ENCODE data around the gene MYL7.

Gene MYL7

GRCh38 chr7:44147026-44147991 lies 6.2 kb upstream of the MYL7 start:
- Histone ChIP-seq H3K4me3 (ENCODE audit: low read depth, low read length) (no peak overlapping the region), H3K9me3 (ENCODE audit: insufficient read depth, low read depth, low read length) (peaks cover 12% of the 10 kb centered on the region), H4K8ac (ENCODE audit: low read depth, low read length) (no peak overlapping the region), H3K4me2 (ENCODE audit: low read length) (no peak overlapping the region), H3K4me1 (ENCODE audit: control insufficient read depth in 1 of 2, insufficient read depth in 2 of 2, low read length in 2 of 2) (peaks cover 5 to 16% of the 10 kb centered on the region in 2 experiments), H2AFZ (ENCODE audit: insufficient read depth, low read length, poor library complexity) (no peak overlapping the region), H3K9ac (ENCODE audit: low read length) (no peak overlapping the region), H3K14ac (ENCODE audit: low read length) (no peak overlapping the region), H2BK120ac (ENCODE audit: insufficient read depth, low read length, poor library complexity) (no peak overlapping the region), H3K36me3 (ENCODE audit: control insufficient read depth in 1 of 2, insufficient read depth in 2 of 2, low read length in 2 of 2) (no peaks in the 10 kb centered on the region), H2BK5ac (ENCODE audit: low read depth, low read length, poor library complexity) (no peak overlapping the region), H4K91ac (ENCODE audit: low read depth, low read length) (no peak overlapping the region), H3K27ac (ENCODE audit: low read depth, low read length) (no peak overlapping the region), H3K4ac (ENCODE audit: low read depth, low read length) (no peak overlapping the region), H2BK12ac (ENCODE audit: low read length) (no peak overlapping the region), H2AK5ac (ENCODE audit: low read length) (no peak overlapping the region), H3K27me3 (ENCODE audit: insufficient read depth, low read length) (peaks cover 14% of the 10 kb centered on the region), H4K12ac (ENCODE audit: low read depth, low read length) (no peak overlapping the region), H3K23ac (ENCODE audit: low read length) (no peak overlapping the region), H3K79me2 (ENCODE audit: control insufficient read depth, insufficient read depth, low read length, poor library complexity) (no peaks in the 10 kb centered on the region), H3K18ac (ENCODE audit: low read length) (no peak overlapping the region), H3K79me1 (ENCODE audit: low read length) (no peaks in the 10 kb centered on the region)
- DNase-seq, result peak in 1 of 2 donors; percentile 21
- no CpG with 5 or more reads among the region's 33 CpGs for WGBS (ENCODE audit: extremely low coverage, insufficient coverage, insufficient read length)

- DNase-seq, result peak in 1 of 2 donors; percentile 9
- Histone ChIP-seq H2BK12ac (ENCODE audit: low read length) (no peak overlapping the region), H3K36me3 (ENCODE audit: control insufficient read depth in 1 of 2, insufficient read depth in 2 of 2, low read length in 2 of 2) (no peaks in the 10 kb centered on the region), H3K9me3 (ENCODE audit: insufficient read depth, low read depth, low read length) (peaks cover 12% of the 10 kb centered on the region), H3K4ac (ENCODE audit: low read depth, low read length) (no peak overlapping the region), H2AK5ac (ENCODE audit: low read length) (no peak overlapping the region), H3K9ac (ENCODE audit: low read length) (no peak overlapping the region), H3K79me2 (ENCODE audit: control insufficient read depth, insufficient read depth, low read length, poor library complexity) (no peaks in the 10 kb centered on the region), H2BK5ac (ENCODE audit: low read depth, low read length, poor library complexity) (no peak overlapping the region), H4K8ac (ENCODE audit: low read depth, low read length) (no peak overlapping the region), H3K4me2 (ENCODE audit: low read length) (peak overlapping the region; percentile 33), H3K4me3 (ENCODE audit: low read depth, low read length) (no peak overlapping the region), H2AFZ (ENCODE audit: insufficient read depth, low read length, poor library complexity) (no peak overlapping the region), H2BK120ac (ENCODE audit: insufficient read depth, low read length, poor library complexity) (no peak overlapping the region), H4K12ac (ENCODE audit: low read depth, low read length) (no peak overlapping the region), H3K79me1 (ENCODE audit: low read length) (peaks cover 6% of the 10 kb centered on the region), H3K14ac (ENCODE audit: low read length) (no peak overlapping the region), H3K18ac (ENCODE audit: low read length) (no peak overlapping the region), H4K91ac (ENCODE audit: low read depth, low read length) (no peak overlapping the region), H3K4me1 (ENCODE audit: control insufficient read depth in 1 of 2, insufficient read depth in 2 of 2, low read length in 2 of 2) (peaks cover 10 to 24% of the 10 kb centered on the region in 2 experiments), H3K27me3 (ENCODE audit: insufficient read depth, low read length) (peaks cover 14% of the 10 kb centered on the region), H3K23ac (ENCODE audit: low read length) (no peak overlapping the region), H3K27ac (ENCODE audit: low read depth, low read length) (no peak overlapping the region)
- WGBS (ENCODE audit: extremely low coverage, insufficient coverage, insufficient read length), result no CpG with 5 or more reads among the region's 65 CpGs
These were observed 5.1 kb upstream of the MYL7 start for GRCh38 chr7:44145969-44146911.

- Histone ChIP-seq H3K4me3 (ENCODE audit: low read depth, low read length) (no peak overlapping the region), H4K91ac (ENCODE audit: low read depth, low read length) (no peak overlapping the region), H3K4ac (ENCODE audit: low read depth, low read length) (no peak overlapping the region), H2BK120ac (ENCODE audit: insufficient read depth, low read length, poor library complexity) (no peak overlapping the region), H3K79me2 (ENCODE audit: control insufficient read depth, insufficient read depth, low read length, poor library complexity) (no peaks in the 10 kb centered on the region), H2BK5ac (ENCODE audit: low read depth, low read length, poor library complexity) (no peak overlapping the region), H2BK12ac (ENCODE audit: low read length) (no peak overlapping the region), H3K4me1 (ENCODE audit: control insufficient read depth in 1 of 2, insufficient read depth in 2 of 2, low read length in 2 of 2) (peaks cover 15 to 30% of the 10 kb centered on the region in 2 experiments), H3K79me1 (ENCODE audit: low read length) (peaks cover 9% of the 10 kb centered on the region), H4K12ac (ENCODE audit: low read depth, low read length) (no peak overlapping the region), H3K9ac (ENCODE audit: low read length) (no peak overlapping the region), H3K9me3 (ENCODE audit: insufficient read depth, low read depth, low read length) (peaks cover 12% of the 10 kb centered on the region), H3K23ac (ENCODE audit: low read length) (no peak overlapping the region), H3K36me3 (ENCODE audit: control insufficient read depth in 1 of 2, insufficient read depth in 2 of 2, low read length in 2 of 2) (no peaks in the 10 kb centered on the region), H2AK5ac (ENCODE audit: low read length) (no peak overlapping the region), H3K18ac (ENCODE audit: low read length) (no peak overlapping the region), H3K14ac (ENCODE audit: low read length) (no peak overlapping the region), H2AFZ (ENCODE audit: insufficient read depth, low read length, poor library complexity) (no peak overlapping the region), H3K4me2 (ENCODE audit: low read length) (peak overlapping the region; percentile 33), H3K27me3 (ENCODE audit: insufficient read depth, low read length) (peaks cover 14% of the 10 kb centered on the region), H3K27ac (ENCODE audit: low read depth, low read length) (no peak overlapping the region), H4K8ac (ENCODE audit: low read depth, low read length) (no peak overlapping the region)
- no peak for DNase-seq
- no CpG with 5 or more reads among the region's 53 CpGs for WGBS (ENCODE audit: extremely low coverage, insufficient coverage, insufficient read length)
These were observed 4.4 kb upstream of the MYL7 start for GRCh38 chr7:44145479-44145968.

- H3K4me3 ChIP-seq (ENCODE audit: low read depth, low read length), result no peak overlapping the region
- H2BK12ac ChIP-seq (ENCODE audit: low read length), result no peak overlapping the region
- H3K18ac ChIP-seq (ENCODE audit: low read length), result no peak overlapping the region
- H3K4ac ChIP-seq (ENCODE audit: low read depth, low read length), result no peak overlapping the region
- no peak overlapping the region for H3K9ac ChIP-seq (ENCODE audit: low read length)
- DNase-seq, result no peak
- H4K8ac ChIP-seq (ENCODE audit: low read depth, low read length), result no peak overlapping the region
- H2AFZ ChIP-seq (ENCODE audit: insufficient read depth, low read length, poor library complexity), result no peak overlapping the region
- no peak overlapping the region for H2AK5ac ChIP-seq (ENCODE audit: low read length)
- peaks cover 12% of the 10 kb centered on the region for H3K9me3 ChIP-seq (ENCODE audit: insufficient read depth, low read depth, low read length)
- H3K14ac ChIP-seq (ENCODE audit: low read length), result no peak overlapping the region
- peaks cover 14% of the 10 kb centered on the region for H3K27me3 ChIP-seq (ENCODE audit: insufficient read depth, low read length)
- no peak overlapping the region for H2BK120ac ChIP-seq (ENCODE audit: insufficient read depth, low read length, poor library complexity)
- WGBS (ENCODE audit: extremely low coverage, insufficient coverage, insufficient read length), result no CpG with 5 or more reads among the region's 31 CpGs
- no peak overlapping the region for H4K12ac ChIP-seq (ENCODE audit: low read depth, low read length)
- H3K79me2 ChIP-seq (ENCODE audit: control insufficient read depth, insufficient read depth, low read length, poor library complexity), result no peaks in the 10 kb centered on the region
- H2BK5ac ChIP-seq (ENCODE audit: low read depth, low read length, poor library complexity), result no peak overlapping the region
- H3K79me1 ChIP-seq (ENCODE audit: low read length), result peaks cover 9% of the 10 kb centered on the region
- no peak overlapping the region for H4K91ac ChIP-seq (ENCODE audit: low read depth, low read length)
- no peak overlapping the region for H3K23ac ChIP-seq (ENCODE audit: low read length)
- H3K27ac ChIP-seq (ENCODE audit: low read depth, low read length), result no peak overlapping the region
- no peaks in the 10 kb centered on the region for H3K36me3 ChIP-seq (ENCODE audit: control insufficient read depth in 1 of 2, insufficient read depth in 2 of 2, low read length in 2 of 2)
- H3K4me2 ChIP-seq (ENCODE audit: low read length), result peak overlapping the region; percentile 33
- H3K4me1 ChIP-seq (ENCODE audit: control insufficient read depth in 1 of 2, insufficient read depth in 2 of 2, low read length in 2 of 2), result peaks cover 15 to 35% of the 10 kb centered on the region in 2 experiments
These were observed 3.9 kb upstream of the MYL7 start for GRCh38 chr7:44144968-44145478.
